HEK293 (cell line): ENCODE measurements around the gene IKZF1.

Source experiments
- CTCF ChIA-PET: fragments of 350-600 bp; formaldehyde crosslinking; extraction: SDS; loops from one replicate; lab custom pipeline; 2021; ENCODE audit warnings: antibody characterized with exemption; lab: Yijun Ruan, JAX
- POLR2A ChIA-PET: fragments of 300-600 bp; formaldehyde crosslinking; extraction: SDS; loops from one replicate; lab custom pipeline; 2020; ENCODE audit warnings: antibody characterized with exemption, inconsistent platforms; lab: Yijun Ruan, JAX
- H3K27ac ChIP-seq: fragments of 200-500 bp; sonication (Bioruptor generic); 2 replicates; pipeline ENCODE4 v1.5.1; 2014; ENCODE audit warnings: low read depth, low read length, control low read depth, inconsistent platforms; ENCODE audit errors: extremely low read depth
- H3K36me3 ChIP-seq, 2 experiments: fragments of 200-500 bp in 1 of 2; sonication (Bioruptor generic) in 1 of 2; 1 replicate in 1 of 2; 2 replicates in 1 of 2; pipeline ENCODE4 v1.5.1; 2014 to 2017; ENCODE audit warnings: inconsistent platforms in 2 of 2, low read length in 2 of 2; ENCODE audit not compliant: control insufficient read depth in 2 of 2, insufficient read depth in 1 of 2
- H3K4me1 ChIP-seq: fragments of 200-500 bp; sonication (Bioruptor generic); 2 replicates; pipeline ENCODE4 v1.5.1; 2014; ENCODE audit warnings: mild to moderate bottlenecking, low read length, inconsistent platforms; ENCODE audit not compliant: control insufficient read depth, insufficient read depth
- H3K4me3 ChIP-seq: 2 replicates; pipeline ENCODE4 v1.5.1; 2011; ENCODE audit warnings: low read depth, mild to moderate bottlenecking, control low read depth, low read length, moderate library complexity
- H3K9me3 ChIP-seq: fragments of 200-500 bp; sonication (Bioruptor generic); 2 replicates; pipeline ENCODE4 v1.5.1; 2014; ENCODE audit warnings: low read depth, low read length, inconsistent platforms; ENCODE audit not compliant: control insufficient read depth, insufficient read depth
- FEZF1 ChIP-seq: fragments of 450-650 bp; formaldehyde crosslinking; IDR thresholded peaks from 2 replicates; pipeline ENCODE4 v1.5.1; 2016; ENCODE audit warnings: missing biosample characterization, missing genetic modification characterization
- GLI4 ChIP-seq: fragments of 450-650 bp; formaldehyde crosslinking; IDR thresholded peaks from 2 replicates; pipeline ENCODE4 v1.5.1; 2016; ENCODE audit warnings: missing biosample characterization, missing genetic modification characterization
- ZNF366 ChIP-seq: fragments of 450-650 bp; formaldehyde crosslinking; conservative IDR thresholded peaks from 2 replicates; pipeline ENCODE4 v1.5.1; 2016; ENCODE audit warnings: missing biosample characterization, missing genetic modification characterization
- ZNF394 ChIP-seq: fragments of 450-650 bp; formaldehyde crosslinking; IDR thresholded peaks from 2 replicates; pipeline ENCODE4 v1.5.1; 2016; ENCODE audit warnings: missing biosample characterization, missing genetic modification characterization, mild to moderate bottlenecking, moderate library complexity, borderline replicate concordance
- ZNF404 ChIP-seq: fragments of 450-650 bp; formaldehyde crosslinking; IDR thresholded peaks from 2 replicates; pipeline ENCODE4 v1.5.1; 2017; ENCODE audit warnings: missing biosample characterization, missing genetic modification characterization
- TF ChIP-seq, protein P1 (sequence below): fragments of 450-650 bp; formaldehyde crosslinking; conservative IDR thresholded peaks from 2 replicates; pipeline ENCODE4 v1.5.1; 2016; ENCODE audit warnings: low read depth, missing biosample characterization, missing genetic modification characterization
- TF ChIP-seq, protein P2 (sequence below): fragments of 450-650 bp; formaldehyde crosslinking; conservative IDR thresholded peaks from 2 replicates; pipeline ENCODE4 v1.5.1; 2016; ENCODE audit warnings: low read depth, missing biosample characterization, missing genetic modification characterization
- TF ChIP-seq, protein P3 (sequence below): fragments of 450-650 bp; formaldehyde crosslinking; IDR thresholded peaks from 2 replicates; pipeline ENCODE4 v1.5.1; 2016; ENCODE audit warnings: missing biosample characterization, missing genetic modification characterization, low read depth
- TF ChIP-seq, protein P4 (sequence below): fragments of 450-650 bp; formaldehyde crosslinking; IDR thresholded peaks from 2 replicates; pipeline ENCODE4 v1.5.1; 2016; ENCODE audit warnings: missing biosample characterization, missing genetic modification characterization
- TF ChIP-seq, protein P5 (sequence below): fragments of 450-650 bp; formaldehyde crosslinking; IDR thresholded peaks from 2 replicates; pipeline ENCODE4 v1.5.1; 2017; ENCODE audit warnings: missing biosample characterization, mild to moderate bottlenecking, missing genetic modification characterization, moderate library complexity

Gene IKZF1

DNA sequence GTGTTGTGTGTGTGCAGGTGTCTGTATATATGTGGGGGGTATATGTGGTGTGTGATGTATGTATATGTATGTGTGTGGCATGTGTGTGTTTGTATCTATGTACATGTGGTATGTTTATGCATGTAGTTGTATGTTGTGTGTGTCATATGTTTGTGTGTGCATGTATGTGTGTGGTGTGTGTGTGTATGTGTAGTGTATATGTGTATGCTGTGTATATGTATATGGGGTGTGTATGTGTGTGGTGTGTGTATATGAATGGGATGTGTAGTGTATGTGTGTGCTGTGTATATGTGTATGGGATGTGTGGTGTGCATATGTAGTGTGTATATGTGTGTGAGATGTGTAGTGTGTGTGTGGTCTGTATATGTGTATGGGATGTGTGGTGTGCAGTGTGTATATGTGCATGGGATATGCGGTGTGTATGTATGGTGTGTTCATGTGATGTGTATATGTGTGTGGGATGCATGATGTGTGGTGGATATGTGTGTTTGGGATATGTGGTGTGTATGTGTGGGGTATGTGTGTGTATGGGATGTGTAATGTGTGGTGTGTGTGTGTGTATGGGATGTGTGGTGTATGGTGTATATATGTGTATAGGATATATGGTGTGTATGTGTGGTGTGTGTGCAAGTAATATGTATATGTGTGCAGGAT, 30.0 kb downstream of the IKZF1 start (continued):
- TF ChIP-seq, protein P1, sequence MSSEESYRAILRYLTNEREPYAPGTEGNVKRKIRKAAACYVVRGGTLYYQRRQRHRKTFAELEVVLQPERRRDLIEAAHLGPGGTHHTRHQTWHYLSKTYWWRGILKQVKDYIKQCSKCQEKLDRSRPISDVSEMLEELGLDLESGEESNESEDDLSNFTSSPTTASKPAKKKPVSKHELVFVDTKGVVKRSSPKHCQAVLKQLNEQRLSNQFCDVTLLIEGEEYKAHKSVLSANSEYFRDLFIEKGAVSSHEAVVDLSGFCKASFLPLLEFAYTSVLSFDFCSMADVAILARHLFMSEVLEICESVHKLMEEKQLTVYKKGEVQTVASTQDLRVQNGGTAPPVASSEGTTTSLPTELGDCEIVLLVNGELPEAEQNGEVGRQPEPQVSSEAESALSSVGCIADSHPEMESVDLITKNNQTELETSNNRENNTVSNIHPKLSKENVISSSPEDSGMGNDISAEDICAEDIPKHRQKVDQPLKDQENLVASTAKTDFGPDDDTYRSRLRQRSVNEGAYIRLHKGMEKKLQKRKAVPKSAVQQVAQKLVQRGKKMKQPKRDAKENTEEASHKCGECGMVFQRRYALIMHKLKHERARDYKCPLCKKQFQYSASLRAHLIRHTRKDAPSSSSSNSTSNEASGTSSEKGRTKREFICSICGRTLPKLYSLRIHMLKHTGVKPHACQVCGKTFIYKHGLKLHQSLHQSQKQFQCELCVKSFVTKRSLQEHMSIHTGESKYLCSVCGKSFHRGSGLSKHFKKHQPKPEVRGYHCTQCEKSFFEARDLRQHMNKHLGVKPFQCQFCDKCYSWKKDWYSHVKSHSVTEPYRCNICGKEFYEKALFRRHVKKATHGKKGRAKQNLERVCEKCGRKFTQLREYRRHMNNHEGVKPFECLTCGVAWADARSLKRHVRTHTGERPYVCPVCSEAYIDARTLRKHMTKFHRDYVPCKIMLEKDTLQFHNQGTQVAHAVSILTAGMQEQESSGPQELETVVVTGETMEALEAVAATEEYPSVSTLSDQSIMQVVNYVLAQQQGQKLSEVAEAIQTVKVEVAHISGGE (tag by site-specific recombination) = no peak
- TF ChIP-seq, protein P2, sequence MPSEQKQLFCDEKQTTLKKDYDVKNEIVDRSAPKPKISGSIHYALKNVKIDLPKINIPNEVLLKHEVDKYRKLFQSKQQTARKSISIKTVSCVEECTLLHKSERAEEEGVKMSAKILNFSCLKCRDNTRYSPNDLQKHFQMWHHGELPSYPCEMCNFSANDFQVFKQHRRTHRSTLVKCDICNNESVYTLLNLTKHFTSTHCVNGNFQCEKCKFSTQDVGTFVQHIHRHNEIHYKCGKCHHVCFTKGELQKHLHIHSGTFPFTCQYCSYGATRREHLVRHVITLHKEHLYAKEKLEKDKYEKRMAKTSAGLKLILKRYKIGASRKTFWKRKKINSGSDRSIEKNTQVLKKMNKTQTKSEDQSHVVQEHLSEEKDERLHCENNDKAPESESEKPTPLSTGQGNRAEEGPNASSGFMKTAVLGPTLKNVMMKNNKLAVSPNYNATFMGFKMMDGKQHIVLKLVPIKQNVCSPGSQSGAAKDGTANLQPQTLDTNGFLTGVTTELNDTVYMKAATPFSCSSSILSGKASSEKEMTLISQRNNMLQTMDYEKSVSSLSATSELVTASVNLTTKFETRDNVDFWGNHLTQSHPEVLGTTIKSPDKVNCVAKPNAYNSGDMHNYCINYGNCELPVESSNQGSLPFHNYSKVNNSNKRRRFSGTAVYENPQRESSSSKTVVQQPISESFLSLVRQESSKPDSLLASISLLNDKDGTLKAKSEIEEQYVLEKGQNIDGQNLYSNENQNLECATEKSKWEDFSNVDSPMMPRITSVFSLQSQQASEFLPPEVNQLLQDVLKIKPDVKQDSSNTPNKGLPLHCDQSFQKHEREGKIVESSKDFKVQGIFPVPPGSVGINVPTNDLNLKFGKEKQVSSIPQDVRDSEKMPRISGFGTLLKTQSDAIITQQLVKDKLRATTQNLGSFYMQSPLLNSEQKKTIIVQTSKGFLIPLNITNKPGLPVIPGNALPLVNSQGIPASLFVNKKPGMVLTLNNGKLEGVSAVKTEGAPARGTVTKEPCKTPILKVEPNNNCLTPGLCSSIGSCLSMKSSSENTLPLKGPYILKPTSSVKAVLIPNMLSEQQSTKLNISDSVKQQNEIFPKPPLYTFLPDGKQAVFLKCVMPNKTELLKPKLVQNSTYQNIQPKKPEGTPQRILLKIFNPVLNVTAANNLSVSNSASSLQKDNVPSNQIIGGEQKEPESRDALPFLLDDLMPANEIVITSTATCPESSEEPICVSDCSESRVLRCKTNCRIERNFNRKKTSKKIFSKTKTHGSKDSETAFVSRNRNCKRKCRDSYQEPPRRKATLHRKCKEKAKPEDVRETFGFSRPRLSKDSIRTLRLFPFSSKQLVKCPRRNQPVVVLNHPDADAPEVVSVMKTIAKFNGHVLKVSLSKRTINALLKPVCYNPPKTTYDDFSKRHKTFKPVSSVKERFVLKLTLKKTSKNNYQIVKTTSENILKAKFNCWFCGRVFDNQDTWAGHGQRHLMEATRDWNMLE (tag by site-specific recombination) = no peak
- TF ChIP-seq, protein P3, sequence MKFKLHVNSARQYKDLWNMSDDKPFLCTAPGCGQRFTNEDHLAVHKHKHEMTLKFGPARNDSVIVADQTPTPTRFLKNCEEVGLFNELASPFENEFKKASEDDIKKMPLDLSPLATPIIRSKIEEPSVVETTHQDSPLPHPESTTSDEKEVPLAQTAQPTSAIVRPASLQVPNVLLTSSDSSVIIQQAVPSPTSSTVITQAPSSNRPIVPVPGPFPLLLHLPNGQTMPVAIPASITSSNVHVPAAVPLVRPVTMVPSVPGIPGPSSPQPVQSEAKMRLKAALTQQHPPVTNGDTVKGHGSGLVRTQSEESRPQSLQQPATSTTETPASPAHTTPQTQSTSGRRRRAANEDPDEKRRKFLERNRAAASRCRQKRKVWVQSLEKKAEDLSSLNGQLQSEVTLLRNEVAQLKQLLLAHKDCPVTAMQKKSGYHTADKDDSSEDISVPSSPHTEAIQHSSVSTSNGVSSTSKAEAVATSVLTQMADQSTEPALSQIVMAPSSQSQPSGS = no peak

DNA sequence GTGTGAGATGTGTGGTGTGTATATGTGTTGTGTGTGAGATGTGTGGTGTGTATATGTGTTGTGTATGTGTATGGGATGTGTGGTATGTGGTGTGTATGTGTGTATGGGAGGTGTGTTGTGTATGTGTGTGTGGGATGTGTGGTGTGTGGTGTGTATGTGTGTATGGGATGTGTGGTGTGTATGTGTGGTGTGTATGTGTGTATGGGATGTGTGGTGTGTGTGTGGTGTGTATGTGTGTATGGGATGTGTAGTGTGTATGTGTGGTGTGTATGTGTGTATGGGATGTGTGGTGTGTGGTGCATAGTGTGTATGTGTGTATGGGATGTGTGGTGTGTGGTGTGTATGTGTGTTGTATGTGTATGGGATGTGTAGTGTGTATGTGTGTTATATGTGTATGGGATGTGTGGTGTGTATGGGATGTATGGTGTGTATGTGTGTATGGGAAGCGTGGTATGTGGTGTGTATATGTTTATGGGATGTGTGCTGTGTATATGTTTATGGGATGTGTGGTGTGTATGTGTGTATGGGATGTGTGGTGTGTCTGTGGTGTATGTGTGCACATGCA, 30.8 kb downstream of the IKZF1 start:
- ChIA-PET CTCF (no interaction called here), POLR2A (no interaction called here)
- Histone ChIP-seq H3K4me3 (no peak overlapping the region), H3K4me1 (no peaks in the 10 kb centered on the region), H3K9me3 (no peaks in the 10 kb centered on the region), H3K27ac (no peak overlapping the region), H3K36me3 (no peaks in the 10 kb centered on the region)
- TF ChIP-seq, protein P4, sequence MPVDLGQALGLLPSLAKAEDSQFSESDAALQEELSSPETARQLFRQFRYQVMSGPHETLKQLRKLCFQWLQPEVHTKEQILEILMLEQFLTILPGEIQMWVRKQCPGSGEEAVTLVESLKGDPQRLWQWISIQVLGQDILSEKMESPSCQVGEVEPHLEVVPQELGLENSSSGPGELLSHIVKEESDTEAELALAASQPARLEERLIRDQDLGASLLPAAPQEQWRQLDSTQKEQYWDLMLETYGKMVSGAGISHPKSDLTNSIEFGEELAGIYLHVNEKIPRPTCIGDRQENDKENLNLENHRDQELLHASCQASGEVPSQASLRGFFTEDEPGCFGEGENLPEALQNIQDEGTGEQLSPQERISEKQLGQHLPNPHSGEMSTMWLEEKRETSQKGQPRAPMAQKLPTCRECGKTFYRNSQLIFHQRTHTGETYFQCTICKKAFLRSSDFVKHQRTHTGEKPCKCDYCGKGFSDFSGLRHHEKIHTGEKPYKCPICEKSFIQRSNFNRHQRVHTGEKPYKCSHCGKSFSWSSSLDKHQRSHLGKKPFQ (tag by site-specific recombination) = peak; percentile 34; the same call in 1 of the 2 replicates
- no peak for TF ChIP-seq ZNF366 (tag by site-specific recombination)

DNA sequence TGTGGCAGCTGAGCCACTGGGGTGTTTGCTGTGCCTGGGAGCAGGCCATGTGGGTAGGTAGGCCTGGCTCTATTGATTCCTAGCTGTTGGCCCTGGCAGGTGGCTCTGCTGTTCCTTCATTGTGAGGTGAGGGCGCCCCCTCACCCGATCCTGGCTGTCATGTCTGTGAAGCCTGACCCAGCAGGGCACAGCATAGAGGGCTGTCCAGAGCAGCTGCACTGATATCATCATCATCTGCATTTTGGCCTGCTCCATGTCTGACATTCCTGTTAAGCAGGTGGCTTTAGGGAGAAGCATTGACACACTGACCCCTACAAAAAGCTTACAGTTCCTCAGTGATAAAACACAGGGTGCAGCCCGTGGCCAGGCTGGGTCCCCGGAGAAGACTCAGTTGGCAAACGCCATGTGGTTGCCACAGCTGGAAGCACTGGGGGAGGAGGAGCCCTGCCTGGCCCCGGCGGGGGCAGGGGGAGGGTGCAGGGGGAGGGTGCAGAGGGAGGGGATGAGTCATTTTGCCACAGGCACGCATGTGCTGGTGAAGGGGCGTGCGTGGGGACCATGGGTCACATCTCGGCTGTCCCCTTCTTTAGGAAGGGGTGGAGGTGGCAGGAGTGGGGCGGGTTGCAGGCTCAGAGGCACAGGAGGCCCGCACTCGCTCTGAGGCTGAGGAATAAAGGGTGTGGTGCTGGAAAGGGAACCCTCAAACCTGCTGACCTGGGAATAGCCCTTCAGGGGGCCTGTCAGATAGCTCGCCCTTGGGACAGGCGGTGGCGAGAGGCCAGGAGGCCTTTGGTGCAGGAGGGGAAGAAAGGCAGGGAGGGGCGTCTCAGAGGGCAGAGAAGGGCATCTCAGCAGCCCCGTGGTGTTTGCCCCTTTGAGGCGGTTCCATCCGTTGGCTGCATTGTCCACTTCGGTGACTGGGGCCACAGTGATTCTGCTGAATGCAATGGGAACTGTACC, 31.6 kb downstream of the IKZF1 start:
- Histone ChIP-seq H3K4me1 (no peaks in the 10 kb centered on the region), H3K4me3 (no peak overlapping the region), H3K36me3 (no peaks in the 10 kb centered on the region), H3K9me3 (no peaks in the 10 kb centered on the region), H3K27ac (no peak overlapping the region)
- ChIA-PET CTCF (no interaction called here), POLR2A (no interaction called here)
- TF ChIP-seq FEZF1 (tag by site-specific recombination) (no peak), GLI4 (no peak), ZNF404 (no peak), ZNF394 (tag by site-specific recombination) (no peak)
- TF ChIP-seq, protein P5, sequence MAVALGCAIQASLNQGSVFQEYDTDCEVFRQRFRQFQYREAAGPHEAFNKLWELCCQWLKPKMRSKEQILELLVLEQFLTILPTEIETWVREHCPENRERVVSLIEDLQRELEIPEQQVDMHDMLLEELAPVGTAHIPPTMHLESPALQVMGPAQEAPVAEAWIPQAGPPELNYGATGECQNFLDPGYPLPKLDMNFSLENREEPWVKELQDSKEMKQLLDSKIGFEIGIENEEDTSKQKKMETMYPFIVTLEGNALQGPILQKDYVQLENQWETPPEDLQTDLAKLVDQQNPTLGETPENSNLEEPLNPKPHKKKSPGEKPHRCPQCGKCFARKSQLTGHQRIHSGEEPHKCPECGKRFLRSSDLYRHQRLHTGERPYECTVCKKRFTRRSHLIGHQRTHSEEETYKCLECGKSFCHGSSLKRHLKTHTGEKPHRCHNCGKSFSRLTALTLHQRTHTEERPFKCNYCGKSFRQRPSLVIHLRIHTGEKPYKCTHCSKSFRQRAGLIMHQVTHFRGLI (tag by site-specific recombination) = no peak
